ENCODE measurements around the gene LHFPL2. TPM values are rescaled to one million over a fixed set of nuclear protein-coding genes. Genes with fewer than 3 reads are reported as not detected.

The LHFPL2 gene
- total and polyA plus RNA-seq, 9 of the 15 experiments (the other 6 are each of a cell fraction or from before 2014, with no cell fraction given): 1.0 to 6.6 (median 4.6) TPM

DNA sequence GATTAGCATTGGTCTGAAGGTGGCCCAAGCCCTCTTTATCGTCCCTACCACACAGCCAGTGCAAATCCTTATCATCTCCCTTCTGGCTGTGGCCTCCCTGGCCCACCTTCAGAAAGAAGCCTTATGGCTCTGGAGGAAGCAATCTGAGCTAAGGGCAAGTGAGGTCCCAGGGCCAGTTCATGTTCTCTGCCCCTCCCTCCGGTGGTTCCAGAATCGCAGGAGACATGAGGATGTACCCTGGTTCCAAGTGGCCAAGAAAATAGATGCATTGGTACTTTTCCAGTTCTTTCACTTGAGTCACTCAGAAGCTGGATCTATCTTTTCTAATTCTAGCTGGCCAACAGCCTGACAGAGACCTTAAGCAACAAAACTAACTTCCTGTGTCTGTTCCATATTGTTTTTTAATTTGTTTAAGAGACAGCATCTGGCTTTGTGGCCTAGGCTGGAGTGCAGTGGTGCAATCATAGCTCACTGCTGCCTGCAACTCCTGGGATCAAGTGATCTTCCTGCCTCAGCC lies 60.7 kb downstream of the LHFPL2 start (continued):
- TF ChIP-seq POLR3G (IDR thresholded peaks at IDR 0.05; ENCODE audit: extremely low read depth, insufficient read length, insufficient replicate concordance) (no peak), CBX2 (IDR thresholded peaks at IDR 0.05; ENCODE audit: insufficient read depth, low read length, poor library complexity, severe bottlenecking) (no peak), NFXL1 (CRISPR knock-in tag; IDR thresholded peaks at IDR 0.05) (no peak), RHOXF2B (CRISPR knock-in tag; conservative IDR thresholded peaks at IDR 0.05) (no peak), ZNF384 (IDR thresholded peaks at IDR 0.05; ENCODE audit: low read depth, low read length) (no peak), POLR2B (IDR thresholded peaks at IDR 0.05; ENCODE audit: low read depth, partially characterized antibody) (no peak), ARID1B (IDR thresholded peaks at IDR 0.05) (peak; percentile 99), POLR2A (conservative IDR thresholded peaks at IDR 0.05) (no peak), ZNF23 (CRISPR knock-in tag; IDR thresholded peaks at IDR 0.05) (no peak), ZNF57 (CRISPR knock-in tag; IDR thresholded peaks at IDR 0.05) (no peak), BMI1 (IDR thresholded peaks at IDR 0.05; ENCODE audit: low read length) (no peak), WHSC1 (IDR thresholded peaks at IDR 0.05; ENCODE audit: low read length) (no peak), SRSF1 (IDR thresholded peaks at IDR 0.05; ENCODE audit: low read depth, low read length) (no peak), RBM25 (IDR thresholded peaks at IDR 0.05; ENCODE audit: low read depth, low read length, severe bottlenecking) (no peak), KLF16 (IDR thresholded peaks at IDR 0.05) (peak; percentile 96)
- TF ChIP-seq, protein P1, sequence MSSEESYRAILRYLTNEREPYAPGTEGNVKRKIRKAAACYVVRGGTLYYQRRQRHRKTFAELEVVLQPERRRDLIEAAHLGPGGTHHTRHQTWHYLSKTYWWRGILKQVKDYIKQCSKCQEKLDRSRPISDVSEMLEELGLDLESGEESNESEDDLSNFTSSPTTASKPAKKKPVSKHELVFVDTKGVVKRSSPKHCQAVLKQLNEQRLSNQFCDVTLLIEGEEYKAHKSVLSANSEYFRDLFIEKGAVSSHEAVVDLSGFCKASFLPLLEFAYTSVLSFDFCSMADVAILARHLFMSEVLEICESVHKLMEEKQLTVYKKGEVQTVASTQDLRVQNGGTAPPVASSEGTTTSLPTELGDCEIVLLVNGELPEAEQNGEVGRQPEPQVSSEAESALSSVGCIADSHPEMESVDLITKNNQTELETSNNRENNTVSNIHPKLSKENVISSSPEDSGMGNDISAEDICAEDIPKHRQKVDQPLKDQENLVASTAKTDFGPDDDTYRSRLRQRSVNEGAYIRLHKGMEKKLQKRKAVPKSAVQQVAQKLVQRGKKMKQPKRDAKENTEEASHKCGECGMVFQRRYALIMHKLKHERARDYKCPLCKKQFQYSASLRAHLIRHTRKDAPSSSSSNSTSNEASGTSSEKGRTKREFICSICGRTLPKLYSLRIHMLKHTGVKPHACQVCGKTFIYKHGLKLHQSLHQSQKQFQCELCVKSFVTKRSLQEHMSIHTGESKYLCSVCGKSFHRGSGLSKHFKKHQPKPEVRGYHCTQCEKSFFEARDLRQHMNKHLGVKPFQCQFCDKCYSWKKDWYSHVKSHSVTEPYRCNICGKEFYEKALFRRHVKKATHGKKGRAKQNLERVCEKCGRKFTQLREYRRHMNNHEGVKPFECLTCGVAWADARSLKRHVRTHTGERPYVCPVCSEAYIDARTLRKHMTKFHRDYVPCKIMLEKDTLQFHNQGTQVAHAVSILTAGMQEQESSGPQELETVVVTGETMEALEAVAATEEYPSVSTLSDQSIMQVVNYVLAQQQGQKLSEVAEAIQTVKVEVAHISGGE (CRISPR knock-in tag; IDR thresholded peaks at IDR 0.05): peak in 1 of 3 experiments; percentile 60; a peak in 2 of 6 replicates
- TF ChIP-seq, protein P2, sequence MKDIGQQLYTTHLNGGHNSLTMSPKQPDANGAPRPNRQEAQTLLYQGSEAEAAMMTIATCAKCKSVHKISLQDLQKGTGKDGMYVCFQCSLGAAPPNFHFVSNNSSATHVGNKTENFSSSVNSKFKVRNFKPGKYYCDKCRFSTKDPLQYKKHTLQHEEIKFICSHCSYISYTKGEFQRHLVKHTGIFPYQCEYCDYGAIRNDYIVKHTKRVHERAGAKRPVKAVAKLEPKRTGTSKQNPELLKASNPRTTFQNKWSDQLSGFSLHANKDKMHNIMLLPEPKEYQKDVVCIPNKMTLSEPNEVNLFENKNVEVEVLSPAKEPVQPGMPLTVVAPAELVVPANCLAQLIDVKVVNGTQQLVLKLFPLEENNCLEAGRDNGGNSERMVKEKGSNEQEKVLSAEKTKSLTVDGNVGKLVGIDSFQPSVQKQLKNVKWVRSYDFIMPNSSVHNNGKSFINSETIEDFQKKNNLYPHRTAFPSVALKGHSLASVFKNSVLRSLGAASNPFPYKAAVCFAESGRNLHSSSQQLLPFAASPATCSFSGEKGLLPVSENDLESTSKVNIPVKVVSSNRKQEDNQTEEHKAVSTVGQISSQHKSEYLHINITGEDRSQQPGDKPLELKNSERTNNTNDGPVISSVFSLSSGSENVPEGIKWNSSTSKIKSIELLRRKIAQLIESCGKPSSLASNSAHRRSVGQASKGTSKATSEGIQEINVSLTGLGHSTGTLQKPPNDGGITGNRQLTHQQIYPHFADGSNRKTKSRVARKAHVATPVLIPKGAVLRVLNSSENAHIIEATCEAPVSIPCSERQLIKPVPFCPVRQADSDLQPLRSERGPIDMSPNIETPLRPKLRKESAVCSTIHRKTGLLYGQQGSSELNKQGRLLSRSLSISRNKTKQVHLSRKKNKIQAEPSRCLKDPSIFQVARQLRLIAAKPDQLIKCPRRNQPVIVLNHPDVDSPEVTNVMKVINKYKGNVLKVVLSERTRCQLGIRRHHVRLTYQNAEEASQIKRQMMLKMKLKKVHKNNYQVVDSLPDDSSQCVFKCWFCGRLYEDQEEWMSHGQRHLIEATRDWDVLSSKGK (CRISPR knock-in tag; IDR thresholded peaks at IDR 0.05): no peak
- TF ChIP-seq, protein P3, sequence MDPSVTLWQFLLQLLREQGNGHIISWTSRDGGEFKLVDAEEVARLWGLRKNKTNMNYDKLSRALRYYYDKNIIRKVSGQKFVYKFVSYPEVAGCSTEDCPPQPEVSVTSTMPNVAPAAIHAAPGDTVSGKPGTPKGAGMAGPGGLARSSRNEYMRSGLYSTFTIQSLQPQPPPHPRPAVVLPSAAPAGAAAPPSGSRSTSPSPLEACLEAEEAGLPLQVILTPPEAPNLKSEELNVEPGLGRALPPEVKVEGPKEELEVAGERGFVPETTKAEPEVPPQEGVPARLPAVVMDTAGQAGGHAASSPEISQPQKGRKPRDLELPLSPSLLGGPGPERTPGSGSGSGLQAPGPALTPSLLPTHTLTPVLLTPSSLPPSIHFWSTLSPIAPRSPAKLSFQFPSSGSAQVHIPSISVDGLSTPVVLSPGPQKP (CRISPR knock-in tag; IDR thresholded peaks at IDR 0.05): no peak
- TF ChIP-seq, protein P4, sequence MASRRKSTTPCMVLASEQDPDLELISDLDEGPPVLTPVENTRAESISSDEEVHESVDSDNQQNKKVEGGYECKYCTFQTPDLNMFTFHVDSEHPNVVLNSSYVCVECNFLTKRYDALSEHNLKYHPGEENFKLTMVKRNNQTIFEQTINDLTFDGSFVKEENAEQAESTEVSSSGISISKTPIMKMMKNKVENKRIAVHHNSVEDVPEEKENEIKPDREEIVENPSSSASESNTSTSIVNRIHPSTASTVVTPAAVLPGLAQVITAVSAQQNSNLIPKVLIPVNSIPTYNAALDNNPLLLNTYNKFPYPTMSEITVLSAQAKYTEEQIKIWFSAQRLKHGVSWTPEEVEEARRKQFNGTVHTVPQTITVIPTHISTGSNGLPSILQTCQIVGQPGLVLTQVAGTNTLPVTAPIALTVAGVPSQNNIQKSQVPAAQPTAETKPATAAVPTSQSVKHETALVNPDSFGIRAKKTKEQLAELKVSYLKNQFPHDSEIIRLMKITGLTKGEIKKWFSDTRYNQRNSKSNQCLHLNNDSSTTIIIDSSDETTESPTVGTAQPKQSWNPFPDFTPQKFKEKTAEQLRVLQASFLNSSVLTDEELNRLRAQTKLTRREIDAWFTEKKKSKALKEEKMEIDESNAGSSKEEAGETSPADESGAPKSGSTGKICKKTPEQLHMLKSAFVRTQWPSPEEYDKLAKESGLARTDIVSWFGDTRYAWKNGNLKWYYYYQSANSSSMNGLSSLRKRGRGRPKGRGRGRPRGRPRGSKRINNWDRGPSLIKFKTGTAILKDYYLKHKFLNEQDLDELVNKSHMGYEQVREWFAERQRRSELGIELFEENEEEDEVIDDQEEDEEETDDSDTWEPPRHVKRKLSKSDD (conservative IDR thresholded peaks at IDR 0.05; ENCODE audit: low read length): no peak

Data from K562 (cell line).